Astrocyte (in vitro differentiated cells and primary cell): ENCODE measurements around the gene VAV1. TPM values are rescaled to one million over a fixed set of nuclear protein-coding genes. Genes with fewer than 3 reads are reported as not detected.

Experiments
- DNase-seq: peaks from one replicate; pipeline ENCODE4 v3.0.0-alpha.2; 2010; ENCODE audit warnings: low read depth
- FAIRE-seq: peaks from 2 replicates; lab custom pipeline; 2011; peaks lifted over from hg19 to GRCh38; lab: Jason Lieb, UNC
- H2AFZ ChIP-seq: 2 replicates; pipeline ENCODE4 v1.6.0; 2012; ENCODE audit warnings: low read depth, low read length, inconsistent platforms
- H3K27ac ChIP-seq: 2 replicates; pipeline ENCODE4 v1.5.1; 2011; ENCODE audit warnings: low read depth, low read length, inconsistent platforms
- H3K27me3 ChIP-seq: 2 replicates; pipeline ENCODE4 v1.6.0; 2011; ENCODE audit warnings: low read length, inconsistent platforms; ENCODE audit not compliant: insufficient read depth
- H3K36me3 ChIP-seq: 2 replicates; pipeline ENCODE4 v1.5.1; 2011; ENCODE audit warnings: low read length, inconsistent platforms; ENCODE audit not compliant: insufficient read depth
- H3K4me1 ChIP-seq: 2 replicates; pipeline ENCODE4 v1.5.1; 2011; ENCODE audit warnings: low read length, inconsistent platforms; ENCODE audit not compliant: insufficient read depth
- H3K4me2 ChIP-seq: 2 replicates; pipeline ENCODE4 v1.6.0; 2012; ENCODE audit warnings: low read length, inconsistent platforms
- H3K4me3 ChIP-seq: 2 replicates; pipeline ENCODE4 v1.5.1; 2011; ENCODE audit warnings: low read depth, mild to moderate bottlenecking, low read length, inconsistent platforms; ENCODE audit not compliant: insufficient read depth
- H3K79me2 ChIP-seq: 2 replicates; pipeline ENCODE4 v1.6.0; 2012; ENCODE audit warnings: mild to moderate bottlenecking, low read length, inconsistent platforms; ENCODE audit not compliant: insufficient read depth
- H3K9ac ChIP-seq: 2 replicates; pipeline ENCODE4 v1.6.0; 2012; ENCODE audit warnings: mild to moderate bottlenecking, low read length, inconsistent platforms
- H3K9me3 ChIP-seq: 2 replicates; pipeline ENCODE4 v1.5.1; 2012; ENCODE audit warnings: low read depth, mild to moderate bottlenecking, low read length, inconsistent platforms; ENCODE audit not compliant: insufficient read depth
- H4K20me1 ChIP-seq: 2 replicates; pipeline ENCODE4 v1.6.0; 2012; ENCODE audit warnings: low read length, inconsistent platforms; ENCODE audit not compliant: insufficient read depth
- H3K27ac Mint-ChIP-seq: one replicate; pipeline ENCODE4 v1.8.0; 2021; ENCODE audit warnings: mild to moderate bottlenecking, mixed read lengths; ENCODE audit not compliant: unreplicated experiment
- H3K27me3 Mint-ChIP-seq: one replicate; pipeline ENCODE4 v1.8.0; 2021; ENCODE audit warnings: low read depth, mixed read lengths; ENCODE audit not compliant: unreplicated experiment
- H3K36me3 Mint-ChIP-seq: one replicate; pipeline ENCODE4 v1.8.0; 2021; ENCODE audit warnings: low read depth, mixed read lengths; ENCODE audit not compliant: unreplicated experiment
- H3K4me1 Mint-ChIP-seq: one replicate; pipeline ENCODE4 v1.8.0; 2021; ENCODE audit warnings: low read depth, mixed read lengths; ENCODE audit not compliant: unreplicated experiment
- H3K4me3 Mint-ChIP-seq: one replicate; pipeline ENCODE4 v1.8.0; 2021; ENCODE audit warnings: mild to moderate bottlenecking, moderate library complexity, mixed read lengths; ENCODE audit not compliant: unreplicated experiment
- H3K9me3 Mint-ChIP-seq: one replicate; pipeline ENCODE4 v1.8.0; 2021; ENCODE audit warnings: mild to moderate bottlenecking, mixed read lengths; ENCODE audit not compliant: unreplicated experiment
- CTCF ChIP-seq: IDR thresholded peaks from 2 replicates; pipeline ENCODE4 v1.5.1; 2011; ENCODE audit warnings: low read depth, mild to moderate bottlenecking, inconsistent platforms, low read length, moderate library complexity; ENCODE audit not compliant: insufficient read depth
- EZH2 ChIP-seq: IDR thresholded peaks from 2 replicates; pipeline ENCODE4 v1.6.1; 2012; ENCODE audit warnings: mild to moderate bottlenecking, low read length, inconsistent platforms; ENCODE audit not compliant: insufficient read depth
- total RNA-seq: library from RNA; stranded (reverse); gene quantifications from 2 replicates; pipeline ENCODE4 v1.2.1, GENCODE V29; 2021

The VAV1 gene
- total RNA-seq, 1 donor from 2014 or later, result not detected

GRCh38 chr19:6739883-6740588 is 32.5 kb upstream of the VAV1 start:
- H3K9ac ChIP-seq, result peak overlapping the region; percentile 83
- Mint-ChIP-seq H3K4me3 (peak overlapping the region; percentile 89), H3K36me3 (peaks cover 8% of the 10 kb centered on the region), H3K27ac (no peak overlapping the region), H3K27me3 (no peaks in the 10 kb centered on the region), H3K4me1 (peaks cover 27% of the 10 kb centered on the region), H3K9me3 (no peaks in the 10 kb centered on the region)
- H3K27ac ChIP-seq, result peak overlapping the region; percentile 49
- peaks cover 10% of the 10 kb centered on the region for H4K20me1 ChIP-seq
- H2AFZ ChIP-seq, result peak overlapping the region; percentile 68
- H3K9me3 ChIP-seq, result no peaks in the 10 kb centered on the region
- peak overlapping the region; percentile 78 for H3K4me3 ChIP-seq
- H3K36me3 ChIP-seq, result peaks cover 5% of the 10 kb centered on the region
- no peaks in the 10 kb centered on the region for H3K27me3 ChIP-seq
- H3K79me2 ChIP-seq, result peaks cover 39% of the 10 kb centered on the region
- FAIRE-seq (no peak), DNase-seq (no peak)
- TF ChIP-seq EZH2 (no peak), CTCF (no peak)
- H3K4me2 ChIP-seq, result peak overlapping the region; percentile 95
- peaks cover 41% of the 10 kb centered on the region for H3K4me1 ChIP-seq

GRCh38 chr19:6740589-6741343 is 31.7 kb upstream of the VAV1 start:
- Histone ChIP-seq H3K36me3 (peaks cover 5% of the 10 kb centered on the region), H3K9ac (peak overlapping the region; percentile 83), H4K20me1 (peaks cover 17% of the 10 kb centered on the region), H3K79me2 (peaks cover 32% of the 10 kb centered on the region), H3K4me2 (peak overlapping the region; percentile 95), H2AFZ (peak overlapping the region; percentile 68), H3K9me3 (no peaks in the 10 kb centered on the region), H3K27me3 (no peaks in the 10 kb centered on the region), H3K4me1 (peaks cover 45% of the 10 kb centered on the region), H3K27ac (peak overlapping the region; percentile 49), H3K4me3 (peak overlapping the region; percentile 78)
- TF ChIP-seq CTCF (no peak), EZH2 (no peak)
- no peak for FAIRE-seq
- Mint-ChIP-seq H3K4me1 (peaks cover 32% of the 10 kb centered on the region), H3K27ac (peak overlapping the region; percentile 7), H3K36me3 (peaks cover 11% of the 10 kb centered on the region), H3K27me3 (no peaks in the 10 kb centered on the region), H3K9me3 (peaks cover 3% of the 10 kb centered on the region), H3K4me3 (peak overlapping the region; percentile 89)
- DNase-seq, result no peak
